ENCODE results near the gene COL12A1.

The COL12A1 gene

DNA sequence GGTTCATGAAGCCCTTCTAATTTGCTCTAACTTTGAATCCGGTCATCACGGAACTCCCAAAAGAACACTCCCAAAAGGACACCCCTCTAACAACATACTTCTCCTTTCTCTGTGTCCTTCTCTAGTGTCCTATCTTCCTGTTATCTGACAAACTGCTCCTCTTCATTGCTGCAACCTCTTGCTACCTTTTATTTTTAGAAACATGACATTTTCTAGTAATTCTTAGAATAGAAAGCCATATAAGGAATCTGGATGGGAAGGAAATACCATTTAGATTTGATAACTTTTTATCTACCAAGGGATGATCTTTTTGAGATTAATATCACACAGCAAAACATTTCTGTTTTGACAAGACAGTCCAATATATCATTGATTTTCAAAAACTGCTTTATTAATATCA is 63.1 kb downstream of the COL12A1 start:
- no peak for FAIRE-seq

DNA sequence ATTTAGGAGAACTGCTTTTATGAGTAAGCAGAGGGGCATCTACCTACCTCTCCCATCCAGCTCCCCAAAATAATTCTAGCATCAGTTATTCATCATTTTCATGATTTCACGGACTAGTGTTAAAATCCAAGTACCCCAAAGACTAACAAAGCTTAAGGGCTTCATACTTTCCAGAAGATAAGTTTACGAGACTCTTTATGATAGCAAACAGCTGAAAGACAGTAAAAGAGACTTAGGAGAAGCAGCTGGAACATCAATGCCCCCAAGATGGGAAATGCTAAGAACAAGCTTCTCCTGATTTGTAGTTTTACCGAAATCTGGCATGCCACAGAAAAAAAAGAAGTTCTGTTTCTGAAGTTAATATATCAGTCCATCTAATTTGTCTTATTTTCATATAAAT is 70.0 kb downstream of the COL12A1 start:
- no peak for FAIRE-seq

DNA sequence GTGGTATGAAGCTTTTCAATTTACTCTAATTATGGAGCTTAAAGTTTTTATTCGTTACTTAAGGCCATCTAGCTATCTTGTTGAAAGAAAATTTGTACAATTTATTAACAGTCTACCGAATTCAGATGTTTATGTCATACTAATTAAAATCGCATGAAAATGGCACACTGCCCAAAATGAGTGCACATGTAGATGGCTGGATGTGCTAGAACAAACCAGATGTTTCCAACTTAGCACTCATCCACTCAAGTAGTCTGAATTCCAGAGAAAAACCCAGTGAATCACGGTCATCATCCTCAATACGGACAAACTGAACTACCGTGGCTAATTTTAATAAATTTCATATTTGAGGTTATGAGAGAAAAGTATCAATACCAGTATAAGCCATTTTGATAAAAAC is 70.4 kb downstream of the COL12A1 start:
- no peak for FAIRE-seq

DNA sequence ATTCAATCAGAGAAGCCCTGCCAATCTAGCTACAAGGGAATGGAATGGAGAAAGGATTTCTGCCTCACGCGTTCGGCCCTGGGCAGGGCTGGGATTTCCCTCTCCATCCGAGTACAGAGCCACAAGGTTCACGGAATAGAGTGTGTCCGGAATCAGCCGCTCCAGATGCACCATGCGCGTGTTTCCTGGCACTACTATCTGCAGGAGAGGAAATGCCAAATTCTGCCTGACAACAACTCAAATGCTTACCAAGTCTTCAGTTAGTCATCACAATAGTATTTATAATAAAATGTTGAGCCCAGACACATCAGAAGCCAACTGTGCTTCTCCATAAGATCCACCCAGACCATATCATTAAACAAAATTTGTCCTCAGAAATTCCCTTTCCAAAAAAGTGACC is 75.1 kb downstream of the COL12A1 start:
- no peak for FAIRE-seq

DNA sequence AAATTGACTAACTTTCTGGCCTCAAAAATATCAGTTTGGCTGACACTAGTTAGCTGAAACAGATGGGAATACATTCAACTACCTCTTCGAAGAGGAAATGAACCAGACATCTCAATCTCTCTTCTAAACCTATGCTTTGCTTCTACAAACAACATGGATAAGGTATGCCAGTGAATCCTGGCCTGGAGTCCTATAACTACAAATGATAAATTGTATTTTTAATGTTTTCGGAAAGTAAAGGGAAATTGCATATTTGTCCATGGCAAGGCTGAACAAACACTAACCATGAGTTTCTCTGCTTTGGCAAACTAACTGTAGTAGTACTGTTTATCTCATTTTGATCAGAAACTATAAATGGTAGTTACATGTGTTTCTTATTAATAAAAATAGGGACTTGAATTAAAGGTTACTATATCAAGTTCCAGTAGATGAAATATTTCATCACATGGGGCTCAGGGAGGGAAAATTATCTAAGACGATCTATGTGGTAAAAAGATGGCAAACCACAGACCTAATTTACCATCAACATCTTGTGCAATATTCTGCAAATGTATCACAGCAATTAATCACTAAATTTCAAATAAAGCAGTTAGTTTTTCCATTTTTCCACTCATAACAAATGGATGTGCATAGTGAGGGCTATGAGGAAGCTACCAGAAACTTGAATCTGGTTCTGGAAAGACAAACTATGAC is 76.8 kb downstream of the COL12A1 start:
- no peak for FAIRE-seq

DNA sequence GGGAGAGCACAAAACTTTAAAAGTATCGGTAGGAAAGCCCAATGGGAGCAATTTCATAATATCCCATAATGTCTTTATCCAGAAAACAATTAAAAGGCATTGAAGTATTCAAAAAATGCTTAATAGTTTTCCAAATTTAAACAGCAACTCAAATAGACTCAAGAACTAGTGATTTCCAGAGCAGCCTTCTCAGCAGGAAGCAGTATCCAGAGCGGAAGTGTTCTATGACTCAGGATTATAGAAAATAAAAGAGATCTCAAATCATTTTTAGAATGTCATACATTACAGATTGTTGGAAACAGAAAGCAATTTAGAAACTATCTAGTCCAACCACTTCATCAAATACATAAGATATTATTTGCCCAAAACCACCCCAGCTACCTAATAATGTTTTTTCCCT is 79.3 kb downstream of the COL12A1 start:
- FAIRE-seq: no peak

DNA sequence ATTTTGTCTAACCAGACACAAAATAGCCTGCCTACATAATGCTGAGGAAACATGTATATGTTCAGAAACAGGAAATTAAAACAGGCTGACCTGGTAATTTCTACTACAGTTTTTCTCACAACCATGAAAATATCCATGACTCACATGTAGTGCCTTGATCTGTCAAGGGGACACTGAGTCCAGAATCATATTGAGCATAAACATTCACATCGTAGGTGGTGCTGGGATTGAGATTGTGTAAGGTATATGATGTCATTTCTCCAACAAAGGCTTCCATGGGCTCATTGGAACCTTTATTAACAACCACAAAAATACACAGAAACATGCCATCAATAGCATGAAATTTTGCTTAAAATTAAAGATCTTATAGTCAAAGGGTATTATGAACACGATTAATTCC is 80.9 kb downstream of the COL12A1 start:
- no peak for FAIRE-seq

DNA sequence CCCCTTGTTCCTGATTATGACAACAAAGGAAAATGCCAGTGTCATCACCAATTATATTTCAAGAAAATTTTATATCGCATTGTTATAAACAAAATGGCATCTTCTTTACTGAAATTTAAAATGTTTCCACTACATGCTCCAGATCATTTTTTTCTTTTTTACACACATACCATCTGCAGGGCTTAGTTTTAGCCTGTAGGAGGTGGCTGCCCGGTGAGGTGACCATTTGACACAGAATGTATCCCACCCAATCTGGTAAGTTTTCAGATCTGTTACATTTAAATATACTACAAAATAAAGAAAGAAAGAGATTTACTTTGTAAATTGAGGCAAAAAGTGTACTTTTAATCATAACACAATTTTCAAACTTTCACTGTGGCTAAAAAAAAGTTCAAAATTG is 81.8 kb downstream of the COL12A1 start:
- FAIRE-seq: no peak

DNA sequence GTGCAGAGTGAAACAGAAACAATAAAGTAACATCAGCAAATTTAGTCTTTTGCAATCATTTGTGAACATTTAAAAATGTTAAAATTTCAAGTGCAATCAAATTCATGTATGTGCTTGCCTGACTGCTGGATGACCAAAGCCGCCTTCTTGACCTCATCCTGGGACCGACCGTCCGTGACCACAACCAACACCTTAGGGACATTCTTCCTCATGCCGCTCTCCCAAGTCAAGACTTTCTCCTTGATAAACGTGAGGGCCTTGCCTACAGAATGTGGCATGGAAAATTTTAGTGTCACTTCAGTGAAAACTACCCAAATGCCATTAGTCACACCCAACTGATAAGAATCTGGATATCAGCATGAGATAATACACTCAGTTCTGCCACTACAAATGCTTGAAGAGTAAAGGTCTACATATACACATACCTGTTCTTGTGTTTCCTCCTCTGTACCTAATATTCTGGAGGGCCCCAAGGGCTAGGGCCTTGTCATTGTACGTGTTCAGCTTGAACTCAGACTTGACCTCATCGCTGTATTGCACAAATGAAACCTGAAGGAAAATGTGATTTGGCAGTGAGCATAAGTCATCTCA is 86.8 kb downstream of the COL12A1 start:
- no peak for FAIRE-seq

DNA sequence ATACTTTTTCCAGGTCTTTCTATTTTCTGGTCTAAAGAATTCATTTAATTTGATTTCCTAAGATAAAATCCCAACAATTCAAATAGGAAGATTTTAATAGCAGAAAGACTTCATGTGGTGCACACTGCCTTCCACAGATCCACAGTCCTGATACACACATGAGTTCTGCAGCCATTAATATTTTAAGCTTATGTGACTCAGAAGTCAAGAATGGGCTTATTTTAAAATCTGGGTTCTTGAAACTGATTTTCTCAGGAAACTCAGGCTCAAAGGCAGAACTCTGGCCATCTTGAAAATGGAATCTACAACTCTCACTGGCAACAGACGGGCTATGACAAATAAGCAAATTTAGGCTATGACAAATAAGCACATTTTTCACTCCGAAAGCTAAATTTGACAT is 88.2 kb downstream of the COL12A1 start:
- no peak for FAIRE-seq

DNA sequence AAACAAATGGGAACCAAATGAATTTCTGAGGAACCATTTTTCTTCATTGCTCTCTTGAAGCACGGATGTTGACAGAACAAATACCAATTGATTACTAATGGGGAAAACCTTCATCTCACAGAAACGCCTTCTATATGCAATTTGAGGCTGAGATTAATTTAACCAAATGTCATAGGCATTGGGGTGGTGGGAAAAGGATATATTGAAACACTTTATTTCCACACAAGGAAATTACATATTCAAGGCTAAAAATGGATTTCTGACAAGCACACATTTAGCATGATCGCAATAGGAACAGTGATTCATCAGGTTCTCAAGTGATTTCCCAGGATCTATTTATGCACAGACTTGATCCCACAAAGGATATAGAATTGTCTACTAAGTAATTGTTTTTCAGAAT is 88.9 kb downstream of the COL12A1 start:
- FAIRE-seq: no peak

DNA sequence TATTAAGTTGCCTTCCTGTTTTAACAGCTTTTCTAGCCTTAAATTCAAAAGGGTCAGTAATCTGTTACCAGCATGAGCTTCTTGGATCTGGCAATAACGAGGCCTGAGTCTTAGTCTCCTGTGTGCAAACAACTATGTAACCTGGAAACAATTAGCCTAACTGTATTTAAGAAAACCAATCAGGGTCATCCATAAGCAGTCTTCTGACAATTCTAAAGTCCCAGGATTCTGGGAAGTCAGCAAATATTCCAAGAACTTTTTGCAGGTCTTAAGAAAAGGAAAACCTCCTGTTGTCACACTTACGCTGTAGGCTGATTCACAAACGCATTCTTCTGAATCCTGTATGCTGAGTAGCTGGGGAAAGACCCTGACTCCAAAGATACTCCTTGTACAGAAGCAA is 90.4 kb downstream of the COL12A1 start:
- no peak for FAIRE-seq

DNA sequence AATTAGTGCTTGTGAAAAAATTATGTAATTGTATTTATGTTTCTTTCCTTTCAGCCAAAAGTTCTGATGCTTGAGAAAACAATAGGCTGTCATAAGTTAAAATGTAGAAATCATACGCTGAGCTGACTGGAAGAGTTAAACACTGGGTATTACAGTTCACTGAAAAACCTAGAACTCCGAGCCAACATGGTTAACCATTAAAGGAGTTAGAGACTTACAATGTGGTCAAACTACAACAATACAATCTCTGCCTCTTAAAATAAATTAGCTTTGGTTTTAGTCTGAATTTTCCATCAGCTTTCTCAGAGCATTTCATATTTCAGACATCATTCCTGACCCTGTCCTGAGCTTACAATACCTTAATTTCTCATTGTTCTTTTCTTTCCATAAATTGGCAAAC is 91.0 kb downstream of the COL12A1 start:
- FAIRE-seq: no peak

DNA sequence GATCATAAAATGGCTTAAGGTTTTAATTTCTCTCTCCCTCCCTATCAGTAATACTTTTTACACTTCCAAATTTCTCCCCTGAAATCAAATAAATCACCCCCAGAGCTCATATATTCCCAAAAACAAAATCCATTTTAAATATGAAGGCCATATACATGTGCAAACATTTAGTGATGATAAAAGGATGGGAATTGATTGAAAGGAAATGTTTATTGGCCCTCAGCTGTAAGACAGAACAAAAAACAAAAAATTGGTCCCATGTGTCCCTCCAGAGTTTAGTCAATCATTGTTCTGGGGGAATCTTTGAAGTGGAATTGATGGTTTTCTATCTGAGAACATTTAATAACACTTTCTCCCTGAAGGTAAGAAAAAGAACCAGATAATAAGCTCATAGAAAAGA is 91.7 kb downstream of the COL12A1 start:
- FAIRE-seq: no peak

DNA sequence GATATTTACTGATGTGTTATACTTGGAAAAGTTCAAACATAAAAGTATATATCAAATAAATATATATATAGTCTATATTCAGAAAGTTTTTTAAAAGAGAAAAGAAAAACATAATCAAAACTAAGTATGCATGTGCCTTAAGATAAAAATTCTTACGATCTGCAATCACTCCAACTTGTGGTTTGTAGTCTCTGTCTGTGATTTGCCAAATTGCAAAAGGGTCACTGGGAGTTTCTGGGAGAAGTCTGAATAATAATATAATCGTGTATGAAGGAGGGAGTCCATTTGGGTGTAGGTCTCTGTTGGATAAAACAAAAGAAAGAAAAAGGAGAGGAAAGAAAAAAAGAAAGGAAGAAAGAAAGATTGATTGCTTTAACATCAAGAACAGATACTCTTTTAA is 92.4 kb downstream of the COL12A1 start:
- peak; percentile 11 for FAIRE-seq

DNA sequence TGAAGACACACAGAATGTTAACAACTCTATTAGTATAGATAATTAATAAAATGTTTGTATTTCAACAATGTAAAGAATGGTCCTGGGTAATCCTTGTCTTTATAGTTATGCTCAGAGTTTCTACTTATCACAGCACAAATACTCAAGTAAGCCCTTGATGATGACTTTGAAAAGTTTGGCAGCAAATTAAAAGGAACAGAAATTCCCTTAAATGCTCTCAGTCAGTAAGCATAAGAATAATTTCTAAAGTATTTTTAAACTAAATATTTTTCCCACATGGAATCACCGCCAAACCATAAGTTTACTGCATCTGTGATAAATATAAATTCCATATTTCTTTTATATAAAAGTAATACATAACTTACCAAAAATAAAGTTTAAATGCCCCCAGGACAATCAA is 96.1 kb downstream of the COL12A1 start:
- no peak for FAIRE-seq

DNA sequence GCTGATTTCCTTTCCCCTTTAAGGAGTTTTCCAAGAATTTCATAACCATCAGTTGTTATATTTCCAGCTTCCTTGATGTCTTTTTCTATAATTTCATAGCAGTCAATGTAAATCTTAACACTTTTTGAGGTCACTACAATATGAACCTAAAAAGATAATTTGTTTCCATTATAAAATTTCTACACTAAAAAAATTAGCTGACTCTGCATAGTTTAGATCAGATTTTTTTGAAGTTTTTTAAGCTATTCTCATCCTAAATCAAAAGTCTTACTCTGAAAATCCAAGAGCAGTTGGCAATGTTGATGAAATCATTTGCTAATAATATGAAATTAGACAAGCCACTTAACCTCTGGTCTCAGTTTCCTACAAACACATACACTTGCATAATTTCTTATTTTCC is 96.8 kb downstream of the COL12A1 start:
- no peak for FAIRE-seq

DNA sequence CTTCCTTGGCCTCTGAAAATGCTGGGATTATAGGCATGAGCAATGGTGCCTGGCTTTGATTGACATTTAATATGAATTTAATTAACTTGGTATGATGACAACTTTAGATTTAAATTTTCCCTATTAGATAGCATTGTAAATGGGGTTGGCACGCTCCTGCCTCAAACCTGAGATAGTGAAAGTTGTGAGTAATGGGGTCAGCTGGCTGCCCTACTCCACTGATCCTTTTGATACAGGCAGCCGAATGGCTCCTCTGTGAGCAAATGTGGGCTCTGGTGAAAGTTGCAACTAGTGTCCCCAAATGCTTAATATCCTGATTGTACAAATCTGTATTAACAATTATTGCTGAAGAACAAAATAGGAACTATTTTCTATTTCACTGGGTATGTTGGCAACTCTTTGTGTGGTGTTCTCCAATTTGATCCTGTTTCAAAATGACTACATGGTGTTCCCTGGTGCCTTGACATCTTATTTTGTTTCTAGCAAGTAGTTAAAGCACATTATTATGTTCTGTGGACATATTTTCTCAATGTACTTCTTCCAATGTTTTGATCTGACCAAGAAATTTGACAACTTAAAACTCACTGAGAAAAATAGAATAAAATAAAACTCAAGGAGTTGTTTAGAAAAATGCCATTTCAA is 97.4 kb downstream of the COL12A1 start:
- FAIRE-seq: no peak

DNA sequence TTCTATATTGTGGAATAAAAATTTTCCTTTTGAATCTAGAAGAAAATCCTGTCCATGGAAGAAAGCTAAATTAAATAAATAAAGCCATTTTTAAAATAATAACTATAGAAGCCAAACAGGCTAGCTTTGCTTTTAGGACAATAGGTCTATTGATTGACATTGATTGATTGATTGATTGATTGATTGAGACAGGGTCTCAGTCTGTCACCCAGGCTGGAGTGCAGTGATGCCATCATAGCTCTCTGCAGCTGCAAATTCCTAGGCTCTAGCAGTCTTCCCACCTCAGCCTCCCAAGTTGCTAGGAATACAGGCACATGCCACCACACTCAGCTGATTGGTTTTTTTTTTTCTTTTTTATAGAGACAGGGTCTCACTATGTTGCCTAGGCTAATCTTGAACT is 97.9 kb downstream of the COL12A1 start:
- no peak for FAIRE-seq

DNA sequence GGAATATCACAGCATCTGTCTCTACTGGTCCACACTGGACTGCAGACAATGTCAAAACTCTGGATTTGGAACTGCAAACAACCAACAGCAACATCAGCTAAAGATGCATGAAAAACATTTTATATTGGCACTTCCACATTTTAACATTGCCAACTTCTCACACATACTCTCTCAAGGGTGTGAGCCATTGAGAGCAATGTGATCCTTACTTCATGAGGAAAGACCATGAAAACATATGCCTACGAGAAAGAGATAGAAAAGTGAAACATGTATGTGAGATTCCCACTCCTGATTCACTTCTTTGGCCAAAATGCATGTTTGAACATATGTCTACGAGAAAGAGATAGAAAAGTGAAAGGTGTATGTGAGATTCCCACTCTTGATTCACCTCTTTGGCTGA is 99.4 kb downstream of the COL12A1 start:
- FAIRE-seq: no peak

DNA sequence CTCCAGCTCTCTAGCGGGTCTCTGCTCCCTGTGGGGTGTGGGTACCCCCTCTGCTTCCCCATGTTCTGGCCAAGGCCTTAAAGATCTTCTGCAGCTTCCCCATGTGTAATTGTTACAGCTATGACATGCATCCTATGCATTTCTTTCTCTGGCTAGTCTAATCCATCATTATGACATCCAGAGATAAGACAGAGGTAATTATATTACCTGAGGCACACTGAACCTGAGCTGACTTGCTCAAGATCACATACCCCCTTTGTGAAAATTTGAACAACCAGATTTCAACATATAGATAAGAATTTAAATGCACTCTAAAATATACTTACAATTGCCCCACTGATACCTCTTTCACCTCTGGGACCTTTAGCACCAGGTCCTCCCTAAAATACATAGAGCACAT is 102.4 kb downstream of the COL12A1 start:
- FAIRE-seq: no peak

DNA sequence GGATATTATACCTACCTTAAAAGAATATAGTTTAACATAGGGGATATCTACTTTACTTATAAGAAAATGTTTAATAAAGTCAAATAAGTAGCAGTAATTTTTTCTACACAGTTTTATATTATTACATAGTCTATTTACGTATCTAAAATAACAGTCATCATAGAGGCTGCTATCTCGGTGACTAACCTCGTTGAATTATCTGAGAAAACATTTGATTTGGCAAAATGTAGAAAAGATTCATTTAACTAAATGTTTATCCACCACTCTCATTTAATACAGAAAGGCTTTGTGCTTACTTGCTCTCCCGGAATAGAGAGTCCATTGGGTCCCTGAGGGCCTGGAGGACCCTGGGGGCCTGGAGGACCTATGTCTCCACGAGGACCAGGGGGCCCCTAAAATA is 103.6 kb downstream of the COL12A1 start:
- no peak for FAIRE-seq

DNA sequence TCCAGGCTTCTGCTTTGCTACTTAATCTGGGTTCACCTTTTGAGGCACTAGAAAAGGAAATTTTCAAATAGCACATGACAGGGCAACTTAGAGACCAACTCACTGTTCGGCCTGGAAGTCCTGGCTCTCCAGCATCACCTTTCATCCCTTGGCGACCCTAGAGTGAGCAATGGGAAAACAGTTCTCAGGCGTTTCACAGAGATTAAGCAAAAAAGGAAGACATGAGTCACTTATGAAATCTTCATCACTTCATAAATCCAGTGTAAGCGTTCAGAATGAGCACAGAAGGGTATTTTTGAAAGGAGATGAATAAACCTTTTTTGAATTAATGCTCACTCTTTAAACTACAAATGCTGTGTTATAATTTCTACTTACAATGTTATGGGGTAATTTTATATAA is 104.0 kb downstream of the COL12A1 start:
- no peak for FAIRE-seq

DNA sequence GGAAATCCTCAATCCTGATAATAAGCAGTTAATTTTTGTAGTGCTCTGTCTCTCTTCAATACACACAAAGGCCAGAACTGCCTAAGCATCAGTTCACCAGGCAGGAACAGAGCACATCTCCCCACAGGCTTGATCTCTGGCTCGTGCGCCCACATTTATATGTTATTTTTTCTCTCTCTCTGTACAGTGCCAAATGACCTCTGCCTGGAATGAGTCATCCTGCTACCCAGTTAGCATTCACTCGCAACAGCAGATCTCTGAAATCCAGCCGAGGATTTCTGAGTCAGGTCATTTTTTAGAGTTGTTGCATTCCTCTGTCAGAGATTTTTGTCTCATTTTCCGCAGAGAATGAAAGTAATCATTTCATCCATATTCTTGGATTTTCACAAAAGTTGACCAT is 107.1 kb downstream of the COL12A1 start:
- FAIRE-seq: no peak

DNA sequence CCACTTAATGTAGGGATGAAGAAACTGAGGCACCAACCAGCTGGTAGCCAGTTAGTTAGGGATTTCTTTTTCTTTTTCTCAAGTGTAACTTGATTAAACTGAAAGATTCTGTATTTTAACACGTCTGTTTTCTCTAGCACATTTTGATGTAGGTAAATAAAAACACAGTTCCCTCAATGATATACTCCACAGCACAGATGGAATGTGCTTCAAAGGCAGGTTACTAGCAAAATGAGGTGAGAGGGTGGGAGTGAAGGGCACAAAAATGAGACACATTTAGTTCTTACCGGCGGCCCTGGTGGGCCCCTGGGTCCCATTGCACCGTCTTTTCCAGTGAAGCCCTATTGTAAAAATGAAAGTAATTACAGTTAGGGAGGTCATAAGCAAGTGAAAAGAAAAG is 108.9 kb downstream of the COL12A1 start:
- no peak for FAIRE-seq

Data from G401.6 (cell line).